Limb (tissue), 2 donors: Measurements from ENCODE around the gene YWHAQ.
"Not testable (repeated sequence)": the region's sequence is repeated elsewhere in the genome, so short reads cannot be mapped to it uniquely, and the experiment has no call there.

ENCODE experiments used
- DNase-seq, 2 donors: peaks; one replicate each; pipeline ENCODE4 v3.0.0-alpha.2; 2016; ENCODE audit errors: extremely low spot score in 2 of 2

The YWHAQ gene

GRCh38 chr2:9631878-9632700 lies 1.3 kb upstream of the YWHAQ start:
- peak in 1 of 2 donors; percentile 60 for DNase-seq

- DNase-seq: no peak
Observed at GRCh38 chr2:9631553-9631819, 689 bp upstream of the YWHAQ start.

GRCh38 chr2:9630117-9630735 lies 571 bp downstream of the YWHAQ start:
- peak; percentile 74 to 88 for DNase-seq

GRCh38 chr2:9629222-9630116 lies 1.3 kb downstream of the YWHAQ start:
- DNase-seq: no peak

GRCh38 chr2:9627310-9627709 lies 3.5 kb downstream of the YWHAQ start:
- DNase-seq: no peak

- DNase-seq: no peak
Observed at GRCh38 chr2:9623151-9623550, 7.6 kb downstream of the YWHAQ start.

- not testable (repeated sequence) for DNase-seq
Observed at GRCh38 chr2:9621655-9622054, 9.1 kb downstream of the YWHAQ start.

- DNase-seq: no peak
Observed at GRCh38 chr2:9618410-9618809, 12.4 kb downstream of the YWHAQ start.

- no peak for DNase-seq
Observed at GRCh38 chr2:9617749-9618148, 13.0 kb downstream of the YWHAQ start.

- DNase-seq: no peak
Observed at GRCh38 chr2:9617296-9617695, 13.5 kb downstream of the YWHAQ start.

GRCh38 chr2:9614562-9614961 lies 16.2 kb downstream of the YWHAQ start:
- DNase-seq: no peak

GRCh38 chr2:9613291-9613690 lies 17.5 kb downstream of the YWHAQ start:
- no peak for DNase-seq

- not testable (repeated sequence) for DNase-seq
Observed at GRCh38 chr2:9611549-9611912, 19.3 kb downstream of the YWHAQ start.

GRCh38 chr2:9610781-9611548 lies 19.8 kb downstream of the YWHAQ start:
- DNase-seq: no peak

GRCh38 chr2:9608491-9608890 lies 22.3 kb downstream of the YWHAQ start:
- DNase-seq: not testable (repeated sequence)

GRCh38 chr2:9602412-9602811 lies 28.4 kb downstream of the YWHAQ start:
- no peak for DNase-seq

GRCh38 chr2:9601397-9601796 lies 29.4 kb downstream of the YWHAQ start:
- DNase-seq: no peak

GRCh38 chr2:9599430-9599829 lies 31.4 kb downstream of the YWHAQ start:
- no peak for DNase-seq

GRCh38 chr2:9596621-9597311 lies 34.0 kb downstream of the YWHAQ start:
- no peak for DNase-seq

GRCh38 chr2:9595746-9596145 lies 35.1 kb downstream of the YWHAQ start:
- DNase-seq: no peak

- DNase-seq: not testable (repeated sequence)
Observed at GRCh38 chr2:9595256-9595655, 35.5 kb downstream of the YWHAQ start.
